Measurements from ENCODE around the gene EPC2.
A peak's percentile ranks its signal among the peaks of the same experiment; 100 is the strongest.
"Not testable (repeated sequence)": the region's sequence is repeated elsewhere in the genome, so short reads cannot be mapped to it uniquely, and the experiment has no call there.

EPC2 gene

GRCh38 chr2:148781544-148781943 is 137.0 kb downstream of the EPC2 start:
- H3K4me3 ChIP-seq (ENCODE audit: low read length): no peak overlapping the region
- H3K9me3 ChIP-seq (ENCODE audit: control insufficient read depth, low read length): no peaks in the 10 kb centered on the region
- H3K9ac ChIP-seq (ENCODE audit: low read length): no peak overlapping the region
- no peaks in the 10 kb centered on the region for H3K27me3 ChIP-seq (replicated peaks; ENCODE audit: control insufficient read depth, insufficient read depth, low read length)
- peak; percentile 6 for DNase-seq (ENCODE audit: low read depth)
- H3K4me1 ChIP-seq (ENCODE audit: control insufficient read depth, insufficient read depth, low read length): peaks cover 16% of the 10 kb centered on the region
- peaks cover 33% of the 10 kb centered on the region for H3K36me3 ChIP-seq (ENCODE audit: control insufficient read depth, insufficient read depth, low read length, severe bottlenecking)

GRCh38 chr2:148789059-148789458 is 144.5 kb downstream of the EPC2 start:
- H3K9ac ChIP-seq (ENCODE audit: low read length): no peak overlapping the region
- H3K9me3 ChIP-seq (ENCODE audit: control insufficient read depth, low read length): no peaks in the 10 kb centered on the region
- peaks cover 37% of the 10 kb centered on the region for H3K36me3 ChIP-seq (ENCODE audit: control insufficient read depth, insufficient read depth, low read length, severe bottlenecking)

GRCh38 chr2:148790172-148790571 is 145.6 kb downstream of the EPC2 start:
- peaks cover 26% of the 10 kb centered on the region for H3K36me3 ChIP-seq (ENCODE audit: control insufficient read depth, insufficient read depth, low read length, severe bottlenecking)
- not testable (repeated sequence) for H3K4me3 ChIP-seq (ENCODE audit: low read length); DNase-seq (ENCODE audit: low read depth); H3K4me1 ChIP-seq (ENCODE audit: control insufficient read depth, insufficient read depth, low read length); H3K27me3 ChIP-seq (replicated peaks; ENCODE audit: control insufficient read depth, insufficient read depth, low read length); H3K9ac ChIP-seq (ENCODE audit: low read length); H3K9me3 ChIP-seq (ENCODE audit: control insufficient read depth, low read length)

More at GRCh38 chr2:148789059-148789458, 144.5 kb downstream of the EPC2 start:
- H3K4me3 ChIP-seq (ENCODE audit: low read length): no peak overlapping the region
- no peaks in the 10 kb centered on the region for H3K4me1 ChIP-seq (ENCODE audit: control insufficient read depth, insufficient read depth, low read length)
- DNase-seq (ENCODE audit: low read depth): no peak
- H3K27me3 ChIP-seq (replicated peaks; ENCODE audit: control insufficient read depth, insufficient read depth, low read length): no peaks in the 10 kb centered on the region

- no peaks in the 10 kb centered on the region for H3K27me3 ChIP-seq (replicated peaks; ENCODE audit: control insufficient read depth, insufficient read depth, low read length)
- H3K9me3 ChIP-seq (ENCODE audit: control insufficient read depth, low read length): no peaks in the 10 kb centered on the region
- H3K36me3 ChIP-seq (ENCODE audit: control insufficient read depth, insufficient read depth, low read length, severe bottlenecking): no peaks in the 10 kb centered on the region
- H3K9ac ChIP-seq (ENCODE audit: low read length): no peak overlapping the region
- H3K4me3 ChIP-seq (ENCODE audit: low read length): no peak overlapping the region
- no peak for DNase-seq (ENCODE audit: low read depth)
- no peaks in the 10 kb centered on the region for H3K4me1 ChIP-seq (ENCODE audit: control insufficient read depth, insufficient read depth, low read length)
Measured at GRCh38 chr2:148794558-148794957, 150.0 kb downstream of the EPC2 start.

GRCh38 chr2:148796735-148797512 is 152.4 kb downstream of the EPC2 start:
- H3K4me3 ChIP-seq (ENCODE audit: low read length): no peak overlapping the region
- no peaks in the 10 kb centered on the region for H3K9me3 ChIP-seq (ENCODE audit: control insufficient read depth, low read length)
- DNase-seq (ENCODE audit: low read depth): no peak
- H3K36me3 ChIP-seq (ENCODE audit: control insufficient read depth, insufficient read depth, low read length, severe bottlenecking): no peaks in the 10 kb centered on the region
- H3K27me3 ChIP-seq (replicated peaks; ENCODE audit: control insufficient read depth, insufficient read depth, low read length): no peaks in the 10 kb centered on the region
- no peaks in the 10 kb centered on the region for H3K4me1 ChIP-seq (ENCODE audit: control insufficient read depth, insufficient read depth, low read length)
- no peak overlapping the region for H3K9ac ChIP-seq (ENCODE audit: low read length)

GRCh38 chr2:148802448-148803220 is 158.1 kb downstream of the EPC2 start:
- H3K27me3 ChIP-seq (replicated peaks; ENCODE audit: control insufficient read depth, insufficient read depth, low read length): no peaks in the 10 kb centered on the region
- H3K9me3 ChIP-seq (ENCODE audit: control insufficient read depth, low read length): no peaks in the 10 kb centered on the region
- H3K4me1 ChIP-seq (ENCODE audit: control insufficient read depth, insufficient read depth, low read length): no peaks in the 10 kb centered on the region
- H3K36me3 ChIP-seq (ENCODE audit: control insufficient read depth, insufficient read depth, low read length, severe bottlenecking): no peaks in the 10 kb centered on the region
- no peak overlapping the region for H3K4me3 ChIP-seq (ENCODE audit: low read length)
- no peak for DNase-seq (ENCODE audit: low read depth)
- H3K9ac ChIP-seq (ENCODE audit: low read length): no peak overlapping the region

- Histone ChIP-seq H3K9me3 (ENCODE audit: control insufficient read depth, low read length) (no peaks in the 10 kb centered on the region), H3K36me3 (ENCODE audit: control insufficient read depth, insufficient read depth, low read length, severe bottlenecking) (no peaks in the 10 kb centered on the region), H3K4me1 (ENCODE audit: control insufficient read depth, insufficient read depth, low read length) (peaks cover 25% of the 10 kb centered on the region), H3K9ac (ENCODE audit: low read length) (no peak overlapping the region), H3K4me3 (ENCODE audit: low read length) (no peak overlapping the region), H3K27me3 (replicated peaks; ENCODE audit: control insufficient read depth, insufficient read depth, low read length) (no peaks in the 10 kb centered on the region)
- no peak for DNase-seq (ENCODE audit: low read depth)
Measured at GRCh38 chr2:148810081-148810480, 165.5 kb downstream of the EPC2 start.

- no peaks in the 10 kb centered on the region for H3K9me3 ChIP-seq (ENCODE audit: control insufficient read depth, low read length)
- peak; percentile 47 for DNase-seq (ENCODE audit: low read depth)
- no peak overlapping the region for H3K9ac ChIP-seq (ENCODE audit: low read length)
- H3K4me1 ChIP-seq (ENCODE audit: control insufficient read depth, insufficient read depth, low read length): peaks cover 30% of the 10 kb centered on the region
- H3K36me3 ChIP-seq (ENCODE audit: control insufficient read depth, insufficient read depth, low read length, severe bottlenecking): no peaks in the 10 kb centered on the region
- H3K4me3 ChIP-seq (ENCODE audit: low read length): no peak overlapping the region
- H3K27me3 ChIP-seq (replicated peaks; ENCODE audit: control insufficient read depth, insufficient read depth, low read length): peaks cover 2% of the 10 kb centered on the region
Measured at GRCh38 chr2:148812306-148812705, 167.8 kb downstream of the EPC2 start.

GRCh38 chr2:148813603-148814065 is 169.1 kb downstream of the EPC2 start:
- Histone ChIP-seq H3K36me3 (ENCODE audit: control insufficient read depth, insufficient read depth, low read length, severe bottlenecking) (no peaks in the 10 kb centered on the region), H3K9ac (ENCODE audit: low read length) (no peak overlapping the region), H3K4me3 (ENCODE audit: low read length) (no peak overlapping the region), H3K9me3 (ENCODE audit: control insufficient read depth, low read length) (no peaks in the 10 kb centered on the region), H3K4me1 (ENCODE audit: control insufficient read depth, insufficient read depth, low read length) (peaks cover 32% of the 10 kb centered on the region), H3K27me3 (replicated peaks; ENCODE audit: control insufficient read depth, insufficient read depth, low read length) (peaks cover 5% of the 10 kb centered on the region)
- DNase-seq (ENCODE audit: low read depth): no peak

GRCh38 chr2:148814143-148814859 is 169.8 kb downstream of the EPC2 start:
- Histone ChIP-seq H3K27me3 (replicated peaks; ENCODE audit: control insufficient read depth, insufficient read depth, low read length) (peaks cover 5% of the 10 kb centered on the region), H3K4me3 (ENCODE audit: low read length) (peak overlapping the region; percentile 61), H3K9me3 (ENCODE audit: control insufficient read depth, low read length) (no peaks in the 10 kb centered on the region), H3K4me1 (ENCODE audit: control insufficient read depth, insufficient read depth, low read length) (peaks cover 36% of the 10 kb centered on the region), H3K9ac (ENCODE audit: low read length) (no peak overlapping the region), H3K36me3 (ENCODE audit: control insufficient read depth, insufficient read depth, low read length, severe bottlenecking) (no peaks in the 10 kb centered on the region)
- peak; percentile 70 for DNase-seq (ENCODE audit: low read depth)

GRCh38 chr2:148814860-148815419 is 170.4 kb downstream of the EPC2 start:
- no peaks in the 10 kb centered on the region for H3K36me3 ChIP-seq (ENCODE audit: control insufficient read depth, insufficient read depth, low read length, severe bottlenecking)
- H3K27me3 ChIP-seq (replicated peaks; ENCODE audit: control insufficient read depth, insufficient read depth, low read length): peaks cover 5% of the 10 kb centered on the region
- H3K9me3 ChIP-seq (ENCODE audit: control insufficient read depth, low read length): no peaks in the 10 kb centered on the region
- H3K4me3 ChIP-seq (ENCODE audit: low read length): peak overlapping the region; percentile 61
- H3K9ac ChIP-seq (ENCODE audit: low read length): no peak overlapping the region
- H3K4me1 ChIP-seq (ENCODE audit: control insufficient read depth, insufficient read depth, low read length): peaks cover 38% of the 10 kb centered on the region
- peak; percentile 16 for DNase-seq (ENCODE audit: low read depth)
